ENCODE data around the gene CHD6.

CHD6 gene

DNA sequence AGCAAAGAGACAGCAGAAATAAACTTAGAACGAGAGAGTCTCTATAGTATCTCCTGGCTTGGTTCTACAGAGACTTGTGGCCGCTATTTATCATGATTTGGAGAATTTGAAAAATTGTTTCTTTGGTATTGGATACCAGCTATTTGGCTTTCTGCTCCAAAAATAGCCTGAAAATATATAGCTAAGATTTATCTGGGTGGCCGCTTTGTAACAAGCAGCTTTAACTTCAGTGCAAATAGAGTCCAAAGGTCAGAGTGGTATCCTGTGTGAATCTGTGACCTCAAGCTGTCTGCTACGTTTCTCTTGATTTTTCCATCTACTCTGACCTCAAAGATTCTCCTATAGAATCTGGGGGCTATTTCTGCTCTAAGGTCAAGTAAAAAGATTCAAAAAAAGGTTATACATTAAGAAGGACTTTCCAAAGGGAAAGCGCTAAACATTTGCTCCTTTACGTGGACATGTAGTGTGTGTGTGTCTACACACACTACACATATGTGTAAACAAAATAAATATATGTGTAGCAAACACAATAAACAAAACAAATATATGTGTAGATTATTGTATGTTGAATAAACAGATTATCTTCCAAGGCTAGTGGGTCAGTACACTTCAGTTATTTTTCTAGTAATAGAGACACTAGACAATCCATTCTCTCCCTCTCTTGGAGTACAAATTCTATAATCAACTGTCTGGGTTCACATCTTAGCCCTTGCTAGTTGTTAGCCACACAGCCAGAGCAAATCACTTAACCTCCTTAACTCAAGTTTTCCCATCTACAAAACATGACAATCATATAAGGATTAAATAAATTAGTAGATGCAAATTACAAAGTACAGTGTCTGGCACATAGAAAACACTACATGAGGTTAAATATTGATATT lies 40.8 kb downstream of the CHD6 start:
- DNase-seq = no peak

DNA sequence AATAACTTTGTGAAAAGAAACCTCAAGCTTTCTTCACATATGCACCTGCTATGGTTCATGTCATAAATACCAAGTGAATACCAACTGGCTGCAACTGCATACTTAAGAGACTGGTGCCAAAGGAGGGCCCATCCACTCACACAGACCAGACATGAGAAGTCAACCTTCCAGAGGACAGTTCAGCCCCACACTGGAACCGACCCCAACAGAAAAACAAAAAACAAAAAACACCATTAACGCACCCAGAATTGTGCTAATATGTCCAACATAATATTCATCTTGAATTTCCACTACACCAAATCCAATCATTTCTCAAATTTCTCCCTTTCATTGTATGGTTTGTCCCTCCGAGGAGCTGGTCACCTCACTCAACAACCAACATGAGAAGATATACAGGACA lies 42.8 kb downstream of the CHD6 start:
- no peak for DNase-seq

DNA sequence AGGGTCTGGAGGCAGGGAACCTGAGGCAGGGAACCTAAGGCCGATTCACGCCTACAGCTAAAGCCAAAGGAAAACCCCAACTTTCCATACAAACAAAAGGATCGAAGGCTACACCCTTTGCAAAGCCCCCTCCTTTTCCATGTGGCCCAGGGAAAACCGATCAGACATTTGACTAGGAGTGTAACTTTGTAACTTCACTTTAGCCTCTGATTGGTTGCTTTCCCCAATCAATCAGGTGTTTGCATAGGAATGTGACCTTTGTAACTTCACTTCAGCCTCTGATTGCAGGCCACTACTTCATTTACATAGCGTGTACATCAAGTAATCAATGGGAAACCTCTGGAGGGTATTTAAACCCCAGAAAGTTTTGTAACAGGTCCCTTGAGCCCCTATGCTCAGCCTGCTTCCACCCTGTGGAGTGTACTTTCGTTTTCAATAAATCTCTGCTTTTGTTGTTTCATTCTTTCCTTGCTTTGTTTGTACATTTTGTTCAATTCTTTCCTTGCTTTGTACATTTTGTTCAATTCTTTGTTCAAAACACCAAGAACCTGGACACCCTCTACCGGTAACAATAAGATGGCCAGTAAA lies 43.3 kb downstream of the CHD6 start:
- no peak for DNase-seq

DNA sequence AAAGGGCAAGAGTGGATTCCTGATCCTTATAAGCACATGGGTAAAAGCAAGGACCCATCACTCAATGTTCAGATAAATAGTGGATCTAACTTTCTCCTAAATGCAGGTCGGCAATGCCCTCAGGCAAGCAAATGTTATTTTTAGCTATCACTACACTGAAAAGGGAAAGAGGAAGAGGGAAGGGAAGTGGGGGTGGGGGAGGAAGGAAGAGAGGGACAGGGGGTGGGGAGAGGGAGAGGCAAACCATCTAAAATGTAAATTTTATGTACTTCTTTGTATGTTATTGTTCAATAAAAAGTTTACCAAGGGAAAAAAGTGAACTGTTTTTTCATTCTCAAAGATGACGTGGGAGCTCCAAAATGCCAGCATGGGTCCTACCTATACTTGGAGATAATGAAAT lies 44.2 kb downstream of the CHD6 start:
- DNase-seq = no peak

DNA sequence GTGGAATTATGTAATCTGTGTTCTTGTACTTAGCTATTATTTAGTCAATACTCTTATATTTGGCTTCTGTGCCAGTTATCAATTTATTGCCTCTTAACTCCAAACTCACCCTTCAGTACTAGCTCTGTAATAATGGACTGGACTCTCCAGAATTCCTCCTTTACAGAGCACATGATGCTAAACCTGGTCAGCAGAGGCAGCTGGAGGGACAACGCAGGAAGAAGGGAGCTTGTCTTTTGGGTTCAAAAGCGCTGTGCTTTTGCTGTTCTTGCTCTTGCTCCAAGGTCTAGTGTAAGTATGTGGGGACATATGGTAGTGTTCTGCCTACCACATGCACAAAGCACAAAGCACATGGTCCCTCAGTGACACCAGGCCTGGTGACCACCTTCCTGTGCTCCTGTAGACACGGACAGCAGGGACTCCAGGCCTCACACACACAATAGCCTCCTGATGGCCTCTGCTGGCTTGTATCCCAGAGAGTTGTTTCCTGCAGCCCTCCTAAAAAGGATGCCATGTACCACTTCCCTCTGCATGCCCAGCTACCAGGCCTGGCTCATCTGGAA lies 46.1 kb downstream of the CHD6 start:
- DNase-seq = no peak

DNA sequence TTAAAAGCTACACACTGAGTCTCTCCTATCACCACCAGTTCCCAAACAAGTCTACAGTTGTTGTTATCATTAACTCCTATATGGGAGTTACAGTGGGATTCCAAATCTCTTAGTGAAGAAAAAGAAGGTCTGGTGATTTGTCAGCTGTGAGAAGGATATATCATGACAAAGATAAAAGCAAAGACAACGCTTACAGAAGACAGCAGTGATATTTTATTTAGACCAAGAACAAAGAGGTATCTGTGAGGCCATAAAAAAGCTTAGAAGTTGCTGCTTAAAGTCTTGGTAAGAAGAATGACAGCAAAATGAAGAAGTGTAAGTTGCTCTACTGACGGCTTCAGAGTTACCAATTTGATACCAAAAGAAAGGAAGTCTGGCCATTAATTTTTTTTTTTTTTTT lies 47.2 kb downstream of the CHD6 start:
- no peak for DNase-seq

DNA sequence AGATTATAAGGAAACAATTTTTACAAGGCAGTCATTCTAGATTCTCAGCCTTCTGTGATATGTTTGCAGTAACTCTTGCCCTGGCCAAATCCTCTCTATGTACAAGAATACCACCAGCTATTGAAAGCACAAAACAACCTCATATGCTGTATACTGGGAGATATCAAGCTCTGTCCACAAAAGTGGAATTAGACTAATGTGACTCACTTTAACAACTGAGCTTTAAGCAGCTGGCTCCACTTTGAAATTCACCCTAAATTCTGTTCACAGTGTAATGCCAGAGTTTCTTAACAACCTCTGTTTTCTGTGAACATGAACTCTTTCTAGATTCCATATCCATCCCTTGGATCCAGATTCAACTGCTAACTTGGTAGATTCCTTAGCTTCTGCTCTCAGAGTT lies 47.6 kb downstream of the CHD6 start:
- no peak for DNase-seq

DNA sequence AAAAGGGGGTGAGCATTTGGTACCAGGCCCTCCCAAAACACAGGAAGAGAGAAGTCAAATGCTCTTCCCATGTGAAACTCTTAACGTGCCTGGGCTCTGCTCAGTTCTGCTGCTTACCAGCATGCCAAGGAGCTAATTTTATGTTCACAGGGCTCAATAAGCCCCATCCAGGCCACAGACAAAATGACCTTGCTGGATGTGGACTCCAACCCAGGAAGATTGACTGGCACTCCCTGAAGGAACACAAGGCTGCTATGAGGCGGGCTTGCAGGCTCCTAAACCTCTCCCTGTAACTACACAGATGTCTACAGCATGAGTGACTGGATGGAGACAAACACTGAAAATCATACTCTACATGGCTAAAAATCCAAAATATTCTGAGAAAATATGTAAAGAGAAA lies 50.6 kb downstream of the CHD6 start:
- DNase-seq = no peak

DNA sequence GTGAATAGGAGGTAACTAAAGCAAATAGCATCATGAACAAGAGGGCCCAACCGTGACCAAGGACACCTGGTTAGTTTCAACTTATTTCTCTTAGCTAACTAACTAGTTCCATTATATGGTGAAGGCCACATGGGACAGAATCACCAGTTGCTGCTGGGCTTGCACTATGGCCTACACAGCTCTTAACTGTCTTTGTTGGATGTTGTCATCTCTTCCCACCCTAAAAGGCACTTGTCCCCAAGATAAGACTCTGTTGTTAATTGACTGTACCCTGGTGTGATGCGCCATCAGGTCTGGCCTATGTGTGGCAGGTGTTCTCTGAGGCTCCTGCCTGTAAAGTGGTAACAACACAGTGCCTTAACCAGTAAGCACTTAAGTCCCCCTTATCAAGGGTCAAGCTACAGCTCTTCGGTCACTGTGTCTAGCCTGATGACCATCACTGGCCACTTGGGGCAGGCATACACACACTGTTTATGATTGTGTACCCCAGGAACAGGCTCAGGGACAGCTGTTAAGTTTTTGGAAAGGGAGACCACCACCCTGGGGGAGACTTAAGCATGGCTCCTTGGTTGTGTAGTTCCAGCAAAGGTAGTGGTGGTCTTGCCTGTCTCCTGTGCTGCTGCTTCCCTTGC lies 51.2 kb downstream of the CHD6 start:
- no peak for DNase-seq

DNA sequence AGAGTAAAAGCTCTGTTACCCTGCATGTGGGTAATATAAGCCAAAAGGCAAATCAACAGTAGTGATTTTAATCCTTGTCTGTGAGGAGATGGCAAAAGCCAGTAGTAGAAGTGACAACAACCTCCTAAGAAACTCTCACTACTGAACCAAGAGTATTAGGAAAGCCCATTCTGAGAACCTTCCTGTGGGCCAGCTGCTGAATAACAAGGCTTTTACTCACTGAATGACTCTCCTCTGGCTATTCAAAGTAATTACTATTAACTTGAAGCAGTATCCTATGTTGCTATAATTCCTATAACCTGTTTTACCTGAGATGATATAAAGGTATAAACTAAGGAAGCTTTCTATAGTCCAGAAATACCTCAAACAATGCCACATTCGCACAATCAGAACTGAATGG lies 55.1 kb downstream of the CHD6 start:
- DNase-seq = no peak

DNA sequence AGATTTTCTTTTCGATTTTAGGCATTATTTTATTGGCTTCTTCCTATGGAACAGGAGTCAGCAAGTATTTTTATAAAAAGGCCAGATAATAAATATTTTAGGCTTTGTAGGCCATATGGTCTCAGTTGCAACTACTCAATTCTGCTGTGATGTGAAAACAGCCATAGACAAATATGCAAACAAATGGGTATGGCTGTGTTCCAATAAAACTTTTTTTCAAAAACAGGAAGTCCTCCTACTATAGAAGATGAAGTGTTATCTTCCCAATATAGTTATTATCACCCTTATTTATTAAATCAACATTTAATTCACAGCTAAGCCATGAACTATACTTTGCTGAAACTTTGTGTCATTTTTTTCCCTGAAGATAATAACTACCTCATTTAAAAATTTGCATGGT lies 57.2 kb downstream of the CHD6 start:
- no peak for DNase-seq

DNA sequence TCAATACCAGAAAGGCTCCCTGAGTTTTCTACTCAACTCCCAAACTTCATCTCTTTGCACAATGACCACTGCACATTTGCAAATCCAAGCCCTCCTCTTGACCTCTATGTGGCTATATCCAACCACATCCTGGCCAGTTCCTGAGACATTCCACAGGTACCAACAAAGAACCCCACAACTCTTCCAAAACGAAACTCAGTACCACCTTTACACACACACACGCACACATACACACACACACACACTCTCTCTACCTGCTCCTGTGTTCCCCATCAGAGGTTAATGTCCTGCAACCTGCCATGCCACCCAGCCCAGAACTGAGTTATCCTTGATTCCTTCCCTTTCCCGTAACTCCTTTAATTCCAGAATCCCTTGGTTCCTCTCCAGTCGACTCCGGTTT lies 58.5 kb downstream of the CHD6 start:
- no peak for DNase-seq

DNA sequence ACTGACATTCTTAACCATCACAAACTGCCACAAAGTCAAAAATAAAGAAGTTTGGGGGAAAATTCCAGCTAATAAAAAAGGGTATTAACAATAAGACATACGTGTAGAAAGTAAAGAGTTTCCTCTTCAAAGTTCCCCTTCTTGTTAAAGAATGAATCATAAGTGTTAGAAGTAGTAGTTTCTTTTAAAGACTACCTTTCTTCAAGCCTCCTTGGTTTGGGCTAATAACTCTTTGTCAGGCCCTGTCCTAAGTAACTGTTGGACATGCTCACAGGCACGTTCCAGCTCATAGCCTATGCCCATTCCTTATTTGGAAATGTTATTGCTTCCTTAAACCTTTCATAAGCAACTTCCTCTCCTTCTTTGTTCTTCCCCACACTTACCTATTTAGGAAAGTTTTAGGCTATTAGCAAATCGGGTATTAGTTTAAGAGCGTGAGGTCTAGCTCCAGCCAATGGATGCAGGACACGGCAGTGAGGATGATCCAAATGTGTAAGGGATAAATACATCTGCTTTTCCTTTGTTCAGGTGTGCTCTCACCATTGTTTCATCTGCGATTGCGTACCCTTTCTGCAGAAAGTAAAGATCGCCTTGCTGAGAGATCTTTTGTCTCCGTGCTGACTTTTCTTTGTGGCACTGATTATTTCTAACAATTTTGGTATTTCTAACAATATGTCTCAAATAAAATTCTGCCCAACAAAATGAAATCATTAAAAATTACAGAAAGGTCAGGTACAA lies 64.9 kb downstream of the CHD6 start:
- DNase-seq = no peak

DNA sequence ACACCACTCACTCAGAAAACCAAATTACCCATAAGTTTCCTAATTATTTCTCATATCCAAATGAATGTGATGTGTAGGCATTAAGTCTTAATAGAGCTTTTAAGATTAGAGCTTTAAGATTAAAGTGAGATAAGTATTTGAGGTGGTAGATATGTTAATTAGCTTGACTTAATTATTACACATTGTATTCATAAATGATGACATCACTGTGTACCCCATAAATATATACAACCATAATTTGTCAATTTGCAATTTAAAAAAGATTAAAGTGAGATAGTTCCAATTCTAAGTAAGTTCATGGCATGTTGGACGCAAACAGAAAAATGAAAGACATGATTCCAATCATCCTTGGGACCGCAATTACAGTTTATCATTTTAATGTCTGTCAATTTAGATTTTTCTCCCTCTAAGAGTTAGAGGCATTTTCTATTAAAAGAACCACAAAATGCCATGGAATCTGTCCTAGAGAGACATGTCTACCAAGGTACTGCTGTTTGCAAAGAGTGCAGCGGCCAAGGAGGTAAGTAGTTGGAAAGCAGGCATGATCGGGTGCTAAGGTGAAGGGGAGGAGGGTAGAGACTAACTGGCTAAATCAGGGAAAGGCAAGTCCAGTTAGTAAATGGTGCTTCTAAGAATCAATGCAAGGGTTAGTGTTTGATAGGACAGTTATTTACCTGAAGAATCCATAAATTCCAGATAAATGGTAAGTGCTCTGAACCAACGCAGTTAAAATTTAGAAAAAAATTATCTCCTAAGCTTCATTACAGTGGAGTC lies 65.7 kb downstream of the CHD6 start:
- DNase-seq = no peak

DNA sequence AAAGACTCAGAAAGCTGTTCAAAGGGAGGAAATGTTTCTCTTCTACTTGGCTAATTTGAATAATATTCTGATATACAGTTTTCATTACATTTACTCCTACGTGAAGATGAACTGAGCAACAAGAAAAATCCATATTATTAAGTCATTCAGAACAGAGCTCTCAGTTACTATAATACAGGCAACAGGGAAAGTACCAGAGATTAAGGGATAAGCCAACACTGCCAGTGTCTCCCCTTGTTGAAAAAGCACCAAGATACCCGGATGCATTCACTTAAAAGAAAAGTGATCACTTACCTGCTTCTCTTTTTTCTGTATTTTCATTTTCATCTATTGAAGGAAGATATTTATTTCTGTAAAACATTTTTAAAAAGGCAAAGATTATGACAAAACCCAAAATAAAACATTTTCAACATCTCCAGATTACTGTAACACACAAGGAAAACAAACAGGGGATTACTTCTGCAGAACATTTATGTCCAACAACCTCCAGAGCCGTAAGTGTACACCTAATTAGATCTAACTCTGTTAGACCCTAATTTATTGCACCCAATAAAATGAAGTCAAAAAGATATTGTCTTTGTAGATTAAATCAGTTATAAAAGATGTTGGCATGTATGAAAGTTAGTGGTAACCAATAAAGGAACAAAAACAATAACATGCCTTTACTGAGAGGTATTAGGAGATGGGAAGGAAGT lies 67.0 kb downstream of the CHD6 start:
- no peak for DNase-seq

DNA sequence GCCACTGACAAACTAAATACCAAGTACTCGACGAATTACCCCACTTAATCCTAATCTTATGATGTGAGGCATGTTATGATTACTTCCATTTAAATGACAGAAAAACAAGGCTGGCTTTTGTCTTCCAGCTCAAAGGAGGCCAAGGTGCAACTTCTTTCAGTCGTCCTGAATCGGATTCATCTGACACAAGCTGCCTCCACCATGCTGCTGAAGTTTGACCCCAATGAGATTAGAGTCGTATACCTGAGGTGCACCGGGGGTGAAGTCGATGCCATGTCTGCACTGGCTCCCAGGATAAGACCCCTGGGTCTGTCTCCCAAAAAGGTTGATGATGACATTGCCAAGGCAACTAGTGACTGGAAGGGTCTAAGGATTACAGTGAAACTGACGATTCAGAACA lies 71.0 kb downstream of the CHD6 start:
- DNase-seq = no peak

DNA sequence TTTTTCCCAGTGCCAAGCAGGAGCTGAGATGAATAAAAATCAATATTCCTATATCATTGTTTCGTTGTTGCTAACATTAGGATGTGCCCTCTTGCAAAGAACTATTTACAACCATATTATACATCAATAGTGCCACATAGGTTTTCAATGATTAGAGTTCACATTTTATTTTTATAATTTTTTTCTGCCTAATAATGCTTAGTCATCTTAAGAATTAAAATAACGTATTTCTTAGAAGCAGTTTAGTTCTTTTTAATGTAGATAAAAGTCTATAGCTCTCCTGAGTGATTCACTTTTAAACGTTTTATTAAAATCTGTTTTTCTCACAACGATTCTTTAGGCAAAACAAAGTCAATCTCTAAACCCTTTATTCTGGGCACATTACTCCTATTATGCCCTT lies 71.6 kb downstream of the CHD6 start:
- no peak for DNase-seq

DNA sequence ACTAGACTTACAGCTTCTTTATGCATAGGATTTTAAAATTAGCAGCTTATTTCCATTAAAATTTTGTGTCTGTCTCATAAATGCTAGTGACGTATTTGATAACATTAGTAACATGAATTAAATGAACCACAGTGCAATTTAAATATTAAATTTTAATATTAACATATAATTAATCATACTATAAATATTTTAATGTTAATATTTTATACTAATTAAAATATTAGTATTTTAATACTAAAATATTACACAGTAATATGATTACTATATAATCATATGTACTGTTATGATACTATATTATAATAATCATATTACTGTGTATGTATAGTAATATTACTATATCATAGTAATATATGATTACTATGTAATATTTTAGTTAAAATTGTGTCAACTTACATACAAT lies 73.7 kb downstream of the CHD6 start:
- no peak for DNase-seq

DNA sequence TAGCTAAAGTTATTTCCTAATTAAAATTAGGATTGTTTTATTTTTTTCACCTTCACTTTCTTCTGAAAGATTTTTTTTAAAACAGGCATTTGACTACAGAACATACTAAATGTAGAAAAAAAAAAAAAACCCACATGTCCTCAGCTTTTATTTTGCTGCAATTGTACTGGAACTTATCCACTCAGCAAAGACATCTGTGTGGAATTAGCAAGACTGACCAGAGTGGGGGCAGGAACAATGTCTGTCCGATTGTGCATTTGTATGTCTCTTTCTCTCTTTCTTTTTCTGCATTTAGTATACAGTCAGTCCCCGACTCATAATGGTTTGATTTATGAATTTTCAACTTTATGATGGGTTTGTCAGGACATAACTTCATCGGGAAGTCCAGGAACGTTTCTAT lies 77.3 kb downstream of the CHD6 start:
- no peak for DNase-seq

DNA sequence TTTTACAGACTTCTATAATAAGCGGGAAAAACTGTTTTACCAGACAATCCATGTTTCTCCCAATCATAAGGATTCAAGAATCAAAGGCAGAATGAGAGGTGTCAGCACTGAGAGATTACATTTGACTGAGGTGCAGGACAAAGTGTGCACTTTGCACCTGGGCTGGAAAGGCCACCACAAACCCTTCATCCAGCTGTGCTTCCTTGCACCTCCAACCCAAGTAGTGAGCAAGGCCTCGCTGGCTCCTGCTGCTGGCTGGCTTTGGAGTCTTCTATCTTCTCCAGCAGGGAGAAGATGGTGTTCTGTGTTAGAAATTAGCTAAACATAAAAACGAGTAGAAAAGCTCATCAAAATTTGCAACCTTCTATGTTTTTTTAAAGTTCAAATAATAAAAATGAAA lies 77.7 kb downstream of the CHD6 start:
- no peak for DNase-seq

DNA sequence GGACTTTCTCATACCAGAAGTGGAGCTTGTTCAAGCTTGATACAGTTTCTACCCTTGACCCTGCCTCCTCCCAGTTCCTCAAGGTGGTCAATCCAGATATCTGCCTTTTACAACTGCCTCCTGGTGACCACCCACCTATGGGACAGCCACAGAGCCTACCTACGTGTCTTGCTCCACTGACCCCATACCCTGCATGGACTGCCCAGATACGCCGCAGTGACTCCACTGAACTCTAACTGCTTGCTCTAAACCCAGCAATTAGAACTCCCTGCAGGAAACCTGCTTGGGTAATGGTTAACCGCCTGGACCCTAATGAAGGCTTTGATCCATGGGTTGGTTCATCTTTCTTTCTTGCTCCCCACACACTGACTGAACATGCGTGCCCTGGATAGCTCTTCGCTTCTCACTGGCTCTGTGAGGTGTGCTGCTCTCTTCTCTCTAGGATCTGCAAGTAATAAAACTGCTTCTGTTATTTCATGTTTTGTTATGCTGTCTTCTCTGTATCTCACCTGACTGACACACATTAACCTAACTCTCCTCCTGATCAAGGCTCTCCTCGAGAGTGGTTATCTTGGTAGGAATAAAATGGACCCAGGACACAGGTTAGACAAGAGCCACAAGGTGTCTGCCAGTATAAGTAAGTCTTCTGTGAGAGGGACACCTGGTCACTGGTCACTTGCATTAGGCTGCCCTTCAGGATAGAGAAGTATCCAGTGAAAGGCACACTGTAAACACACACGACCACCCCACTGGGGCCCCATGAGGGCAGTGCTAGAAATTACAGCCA lies 79.2 kb downstream of the CHD6 start:
- no peak for DNase-seq
